ENCODE measurements around the gene ATAD3A.

Gene ATAD3A

DNA sequence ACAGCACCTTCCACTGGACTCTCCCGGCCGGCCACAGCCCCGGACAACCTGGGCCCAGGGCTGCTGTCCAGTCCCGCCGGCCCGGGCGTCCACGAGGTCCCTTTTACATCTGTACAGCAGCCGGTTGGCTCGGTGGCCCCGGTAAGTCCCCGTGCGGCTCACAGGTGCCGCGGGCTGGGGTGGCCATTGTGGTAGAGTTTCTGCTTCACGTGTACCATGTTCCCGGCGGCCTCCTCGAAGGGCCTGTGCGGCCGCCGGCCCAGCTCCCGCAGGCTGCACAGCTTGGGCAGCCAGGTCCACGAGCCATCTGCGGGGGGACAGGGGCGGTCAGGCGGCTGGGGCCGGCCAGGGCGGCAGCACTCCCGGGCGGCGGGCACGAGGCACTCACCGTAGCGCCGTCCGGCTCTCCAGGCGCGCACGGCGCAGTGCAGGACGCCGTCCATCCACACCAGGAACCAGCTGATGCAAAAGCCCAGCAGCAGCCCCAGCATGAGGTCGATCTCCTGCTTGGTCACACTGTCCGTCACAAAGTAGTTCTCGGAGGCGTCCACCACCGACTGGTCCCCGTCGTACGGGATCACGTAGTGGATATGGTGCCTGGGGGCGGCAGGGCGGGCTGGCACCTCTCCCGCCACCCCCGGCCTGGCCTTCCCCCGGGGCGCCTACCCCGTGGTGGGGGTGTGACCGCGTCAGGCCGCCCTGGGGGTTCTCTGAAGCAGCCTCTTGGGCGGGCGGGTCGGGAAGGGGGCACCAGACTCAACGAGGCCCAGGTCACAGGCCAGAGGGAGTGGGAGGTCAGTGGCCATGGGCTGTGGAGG is 23.4 kb downstream of the ATAD3A start:
- no peaks in the 10 kb centered on the region for H3K4me1 ChIP-seq (ENCODE audit: low read length)
- TF ChIP-seq EZH2phosphoT487 (IDR thresholded peaks at IDR 0.05; ENCODE audit: low read depth): no peak
- TF ChIP-seq, protein P1, sequence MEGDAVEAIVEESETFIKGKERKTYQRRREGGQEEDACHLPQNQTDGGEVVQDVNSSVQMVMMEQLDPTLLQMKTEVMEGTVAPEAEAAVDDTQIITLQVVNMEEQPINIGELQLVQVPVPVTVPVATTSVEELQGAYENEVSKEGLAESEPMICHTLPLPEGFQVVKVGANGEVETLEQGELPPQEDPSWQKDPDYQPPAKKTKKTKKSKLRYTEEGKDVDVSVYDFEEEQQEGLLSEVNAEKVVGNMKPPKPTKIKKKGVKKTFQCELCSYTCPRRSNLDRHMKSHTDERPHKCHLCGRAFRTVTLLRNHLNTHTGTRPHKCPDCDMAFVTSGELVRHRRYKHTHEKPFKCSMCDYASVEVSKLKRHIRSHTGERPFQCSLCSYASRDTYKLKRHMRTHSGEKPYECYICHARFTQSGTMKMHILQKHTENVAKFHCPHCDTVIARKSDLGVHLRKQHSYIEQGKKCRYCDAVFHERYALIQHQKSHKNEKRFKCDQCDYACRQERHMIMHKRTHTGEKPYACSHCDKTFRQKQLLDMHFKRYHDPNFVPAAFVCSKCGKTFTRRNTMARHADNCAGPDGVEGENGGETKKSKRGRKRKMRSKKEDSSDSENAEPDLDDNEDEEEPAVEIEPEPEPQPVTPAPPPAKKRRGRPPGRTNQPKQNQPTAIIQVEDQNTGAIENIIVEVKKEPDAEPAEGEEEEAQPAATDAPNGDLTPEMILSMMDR (IDR thresholded peaks at IDR 0.05; ENCODE audit: low read depth, low read length): no peak
- no peak overlapping the region for H3K4me3 ChIP-seq (ENCODE audit: low read length)
- H3K27ac ChIP-seq (ENCODE audit: low read length): no peak overlapping the region
- no peaks in the 10 kb centered on the region for H3K27me3 ChIP-seq (ENCODE audit: low read depth, low read length)
- no peaks in the 10 kb centered on the region for H4K20me1 ChIP-seq (ENCODE audit: insufficient read depth, low read length)
- H2AFZ ChIP-seq (ENCODE audit: low read depth, low read length): no peak overlapping the region
- H3K9me3 ChIP-seq (ENCODE audit: insufficient read depth, low read length): no peaks in the 10 kb centered on the region
- H3K9ac ChIP-seq (ENCODE audit: low read length): no peak overlapping the region
- H3K4me2 ChIP-seq (ENCODE audit: low read length): no peak overlapping the region
- H3K36me3 ChIP-seq (replicated peaks; ENCODE audit: low read depth, low read length): peaks cover 3% of the 10 kb centered on the region
- no peaks in the 10 kb centered on the region for H3K79me2 ChIP-seq (ENCODE audit: low read length)

DNA sequence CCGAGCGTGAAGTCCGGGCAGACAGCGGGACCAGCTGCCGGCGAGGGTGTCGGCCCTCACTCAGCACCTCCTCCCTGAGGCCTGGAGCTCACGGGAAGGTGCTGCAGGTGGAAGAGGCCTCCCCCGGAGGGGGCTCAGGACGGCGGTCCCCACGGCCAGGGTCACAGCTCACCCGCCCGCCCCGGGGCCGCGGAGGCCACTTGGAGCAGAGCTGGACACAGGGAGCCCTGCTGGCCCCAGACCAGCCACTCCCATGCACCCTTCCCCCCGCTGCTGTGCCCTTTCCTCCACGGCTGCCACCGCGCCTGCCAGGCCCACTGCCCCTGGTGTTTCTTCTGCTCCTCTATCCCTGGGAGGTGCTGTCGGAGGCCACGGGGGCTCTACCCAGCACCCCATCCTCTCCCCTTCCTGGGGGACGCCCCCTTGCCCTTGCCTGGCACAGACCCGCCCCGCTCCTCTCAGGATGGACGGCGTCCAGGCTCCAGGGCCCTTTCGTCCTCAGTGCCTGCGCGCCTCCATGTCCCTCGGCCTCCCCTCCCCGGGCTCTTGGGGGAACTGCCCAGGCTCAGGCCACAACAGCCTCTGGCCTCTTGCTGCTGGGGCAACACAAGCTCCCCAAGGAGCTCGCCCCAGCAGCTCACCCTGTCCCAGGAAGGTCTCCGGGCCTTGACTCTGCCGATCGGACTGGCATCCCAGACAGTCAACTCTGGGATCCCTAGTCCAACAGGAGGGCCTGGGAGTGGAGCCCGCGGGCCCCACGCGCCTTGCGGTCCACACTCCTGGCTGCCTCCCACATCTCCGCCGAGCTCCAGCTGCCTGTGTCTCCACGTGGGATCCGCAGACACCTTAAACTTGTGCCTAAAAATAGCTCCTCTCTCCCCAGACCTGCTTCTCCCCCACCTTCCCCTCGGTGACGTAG is 24.3 kb downstream of the ATAD3A start:
- peaks cover 3% of the 10 kb centered on the region for H3K36me3 ChIP-seq (replicated peaks; ENCODE audit: low read depth, low read length)
- H3K27ac ChIP-seq (ENCODE audit: low read length): no peak overlapping the region
- H3K4me1 ChIP-seq (ENCODE audit: low read length): no peaks in the 10 kb centered on the region
- no peak overlapping the region for H3K4me2 ChIP-seq (ENCODE audit: low read length)
- no peak overlapping the region for H2AFZ ChIP-seq (ENCODE audit: low read depth, low read length)
- TF ChIP-seq, protein P1 (IDR thresholded peaks at IDR 0.05; ENCODE audit: low read depth, low read length): no peak
- no peak for TF ChIP-seq EZH2phosphoT487 (IDR thresholded peaks at IDR 0.05; ENCODE audit: low read depth)
- no peak overlapping the region for H3K9ac ChIP-seq (ENCODE audit: low read length)
- no peak overlapping the region for H3K4me3 ChIP-seq (ENCODE audit: low read length)
- H3K9me3 ChIP-seq (ENCODE audit: insufficient read depth, low read length): no peaks in the 10 kb centered on the region
- H3K79me2 ChIP-seq (ENCODE audit: low read length): no peaks in the 10 kb centered on the region
- no peaks in the 10 kb centered on the region for H3K27me3 ChIP-seq (ENCODE audit: low read depth, low read length)
- no peaks in the 10 kb centered on the region for H4K20me1 ChIP-seq (ENCODE audit: insufficient read depth, low read length)

DNA sequence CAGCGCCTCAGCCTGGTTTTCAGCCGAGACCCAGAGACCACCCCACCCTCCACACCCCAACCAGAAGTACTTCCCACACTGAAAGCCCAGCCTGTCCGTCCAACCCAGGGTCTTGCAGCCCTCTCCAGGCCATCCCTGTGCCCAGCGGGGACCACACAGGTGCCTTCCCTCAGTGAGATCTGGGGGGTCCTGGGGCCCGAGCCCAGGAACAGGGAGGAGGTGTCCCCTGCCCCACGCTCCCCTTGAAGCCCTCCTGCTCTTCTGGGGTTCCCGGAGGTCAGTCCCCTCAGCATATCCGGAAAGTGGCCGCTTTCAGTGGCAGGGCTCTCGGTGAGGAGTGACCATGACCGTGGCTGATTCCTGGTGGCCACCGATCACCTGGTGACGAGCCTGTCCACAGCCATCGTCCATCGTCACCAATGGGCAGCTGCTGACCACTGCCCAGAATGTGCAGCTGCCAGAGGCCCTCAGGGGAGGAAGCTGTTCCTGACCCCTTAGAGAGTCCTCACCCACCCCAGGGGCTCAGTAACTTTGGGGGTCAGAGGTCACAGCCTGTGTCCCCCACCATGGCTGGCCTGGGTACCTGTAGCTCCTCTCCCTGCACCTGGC is 25.1 kb downstream of the ATAD3A start:
- no peak overlapping the region for H2AFZ ChIP-seq (ENCODE audit: low read depth, low read length)
- no peaks in the 10 kb centered on the region for H3K4me1 ChIP-seq (ENCODE audit: low read length)
- no peak overlapping the region for H3K4me2 ChIP-seq (ENCODE audit: low read length)
- no peaks in the 10 kb centered on the region for H3K79me2 ChIP-seq (ENCODE audit: low read length)
- H4K20me1 ChIP-seq (ENCODE audit: insufficient read depth, low read length): no peaks in the 10 kb centered on the region
- no peaks in the 10 kb centered on the region for H3K27me3 ChIP-seq (ENCODE audit: low read depth, low read length)
- no peak overlapping the region for H3K4me3 ChIP-seq (ENCODE audit: low read length)
- no peak for TF ChIP-seq EZH2phosphoT487 (IDR thresholded peaks at IDR 0.05; ENCODE audit: low read depth)
- TF ChIP-seq, protein P1 (IDR thresholded peaks at IDR 0.05; ENCODE audit: low read depth, low read length): no peak
- H3K27ac ChIP-seq (ENCODE audit: low read length): no peak overlapping the region
- no peaks in the 10 kb centered on the region for H3K36me3 ChIP-seq (replicated peaks; ENCODE audit: low read depth, low read length)
- H3K9ac ChIP-seq (ENCODE audit: low read length): no peak overlapping the region
- H3K9me3 ChIP-seq (ENCODE audit: insufficient read depth, low read length): no peaks in the 10 kb centered on the region
